Natural killer cell treated with Interleukin-12 subunit alpha and Interleukin-12 subunit beta and Interleukin-15 and Interleukin-18, amount 100 ng/mL, for 72 hours (primary cell): ENCODE data around the gene CCDC24. TPM values are rescaled to one million over a fixed set of nuclear protein-coding genes. Genes with fewer than 3 reads are reported as not detected.

ENCODE experiments used
- ATAC-seq, 2 donors: fragments of 150-1000 bp; cut with Tn5 transposase in 1 of 2; sonication (Bioruptor Pico), chemical (Tn5 transposase) in 1 of 2; 2 replicates each; pipeline ENCODE4 v1.10.0; 2021
- DNase-seq: peaks from one replicate; pipeline ENCODE4 v3.0.0; 2022; ENCODE audit warnings: low spot score
- H3K27ac Mint-ChIP-seq, 2 donors: 1 replicate in 1 of 2; 2 replicates in 1 of 2; pipeline ENCODE4 v1.8.0; 2022; ENCODE audit warnings: mixed read lengths in 2 of 2, mild to moderate bottlenecking in 1 of 2, moderate library complexity in 1 of 2
- H3K27me3 Mint-ChIP-seq, 2 donors: 1 replicate in 1 of 2; 2 replicates in 1 of 2; pipeline ENCODE4 v1.8.0; 2022; ENCODE audit warnings: mixed read lengths in 2 of 2
- H3K36me3 Mint-ChIP-seq: one replicate; pipeline ENCODE4 v1.8.0; 2022; ENCODE audit warnings: mixed read lengths
- H3K4me1 Mint-ChIP-seq, 2 donors: 1 replicate in 1 of 2; 2 replicates in 1 of 2; pipeline ENCODE4 v1.8.0; 2022; ENCODE audit warnings: low read depth in 2 of 2, mixed read lengths in 2 of 2, mild to moderate bottlenecking in 1 of 2
- H3K4me3 Mint-ChIP-seq: one replicate; pipeline ENCODE4 v1.8.0; 2022; ENCODE audit warnings: mixed read lengths
- H3K9me3 Mint-ChIP-seq: 2 replicates; pipeline ENCODE4 v1.8.0; 2022; ENCODE audit warnings: mixed read lengths
- total RNA-seq, 2 donors: library from RNA; stranded (reverse); gene quantifications; one replicate each; pipeline ENCODE4 v1.2.3, GENCODE V29; 2022

Gene CCDC24
- total RNA-seq, 2 donors from 2014 or later = 1.8 to 2.9 TPM

- ATAC-seq = no peak
- Mint-ChIP-seq H3K36me3 (no peaks in the 10 kb centered on the region), H3K4me3 (peak overlapping the region; percentile 94), H3K27me3 (no peaks in the 10 kb centered on the region), H3K4me1 (peaks cover 29 to 41% of the 10 kb centered on the region in 2 donors), H3K9me3 (no peaks in the 10 kb centered on the region), H3K27ac (peak overlapping the region; percentile 45 to 91)
- DNase-seq = no peak
Observed at GRCh38 chr1:43970502-43970901, 20.9 kb upstream of the CCDC24 start.

DNA sequence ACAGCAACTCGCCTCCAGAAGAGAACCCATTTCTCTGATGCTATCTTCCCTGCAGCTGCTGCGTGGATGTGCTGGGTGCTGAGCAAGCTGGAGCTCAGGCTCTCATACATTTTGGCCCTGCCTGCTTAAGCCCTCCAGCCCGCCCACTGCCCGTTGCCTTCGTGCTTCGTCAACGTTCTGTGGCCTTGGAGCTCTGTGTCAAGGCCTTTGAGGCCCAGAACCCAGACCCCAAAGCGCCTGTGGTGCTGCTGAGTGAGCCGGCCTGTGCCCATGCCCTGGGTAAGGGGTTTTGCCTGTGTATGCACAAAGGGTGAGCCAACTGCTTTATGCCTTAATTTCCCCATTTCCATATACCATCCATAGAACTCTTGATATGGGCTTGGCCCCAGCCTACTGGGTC is 20.5 kb upstream of the CCDC24 start:
- ATAC-seq = no peak
- DNase-seq = no peak
- Mint-ChIP-seq H3K9me3 (no peaks in the 10 kb centered on the region), H3K4me1 (peaks cover 31 to 45% of the 10 kb centered on the region in 2 donors), H3K36me3 (no peaks in the 10 kb centered on the region), H3K27ac (peak overlapping the region in 1 of 2 donors; percentile 91), H3K4me3 (peak overlapping the region; percentile 94), H3K27me3 (no peaks in the 10 kb centered on the region)

GRCh38 chr1:43971336-43971980 is 19.9 kb upstream of the CCDC24 start:
- DNase-seq = no peak
- Mint-ChIP-seq H3K27ac (no peak overlapping the region), H3K4me3 (peak overlapping the region; percentile 94), H3K27me3 (no peaks in the 10 kb centered on the region), H3K9me3 (no peaks in the 10 kb centered on the region), H3K36me3 (peaks cover 1% of the 10 kb centered on the region), H3K4me1 (peaks cover 37 to 49% of the 10 kb centered on the region in 2 donors)
- ATAC-seq = no peak

GRCh38 chr1:43973981-43974442 is 17.4 kb upstream of the CCDC24 start:
- ATAC-seq = no peak
- H3K4me3 Mint-ChIP-seq = peak overlapping the region; percentile 89
- H3K27ac Mint-ChIP-seq = peak overlapping the region; percentile 88 to 91
- no peaks in the 10 kb centered on the region for H3K9me3 Mint-ChIP-seq
- no peaks in the 10 kb centered on the region for H3K27me3 Mint-ChIP-seq
- DNase-seq = no peak
- H3K36me3 Mint-ChIP-seq = peaks cover 18% of the 10 kb centered on the region
- peaks cover 60 to 65% of the 10 kb centered on the region in 2 donors for H3K4me1 Mint-ChIP-seq

DNA sequence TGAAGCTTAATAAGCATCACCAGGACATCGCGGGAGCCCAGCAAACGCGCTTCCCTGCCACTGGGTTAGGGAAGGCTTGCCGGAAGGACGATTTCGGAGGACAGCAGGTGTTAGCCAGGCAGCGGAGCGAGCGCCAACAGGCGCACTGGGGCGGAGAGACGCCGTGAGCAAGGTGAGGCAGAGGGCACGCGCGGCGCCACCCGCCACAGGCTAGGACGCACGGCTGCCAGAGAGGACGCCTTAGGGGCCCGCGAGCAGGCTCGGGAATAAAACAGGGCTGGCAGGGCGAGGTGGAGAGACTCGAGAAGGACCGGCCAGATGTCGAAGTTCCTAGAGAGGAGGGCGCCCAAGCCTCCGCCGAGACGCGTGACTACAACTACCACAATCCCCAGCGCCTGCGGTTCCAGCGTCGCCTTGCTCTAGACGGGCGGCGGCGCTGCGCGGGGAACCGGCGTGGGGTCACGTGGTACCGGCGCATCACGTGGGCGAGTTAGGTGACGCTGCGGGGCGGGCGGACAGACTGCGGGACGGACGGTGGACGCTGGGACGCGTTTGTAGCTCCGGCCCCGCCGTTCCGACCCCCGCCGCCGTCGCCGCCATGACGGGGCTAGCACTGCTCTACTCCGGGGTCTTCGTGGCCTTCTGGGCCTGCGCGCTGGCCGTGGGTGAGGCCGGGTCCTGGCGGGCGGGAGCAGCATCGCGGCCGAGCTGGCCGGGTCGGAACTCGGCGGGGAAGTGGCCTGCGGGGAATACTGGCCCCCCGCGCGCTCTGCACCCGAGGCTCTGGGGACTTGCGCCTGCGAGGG is 16.8 kb upstream of the CCDC24 start, which contains the start of gene ATP6V0B:
Gene ATP6V0B, plus strand, starts transcription at position 518 of the 806 bp plus-strand sequence. Its CDS starts 81 bp downstream, at position 599.
- Mint-ChIP-seq H3K4me1 (peaks cover 56 to 60% of the 10 kb centered on the region in 2 donors), H3K36me3 (peaks cover 18% of the 10 kb centered on the region)

DNA sequence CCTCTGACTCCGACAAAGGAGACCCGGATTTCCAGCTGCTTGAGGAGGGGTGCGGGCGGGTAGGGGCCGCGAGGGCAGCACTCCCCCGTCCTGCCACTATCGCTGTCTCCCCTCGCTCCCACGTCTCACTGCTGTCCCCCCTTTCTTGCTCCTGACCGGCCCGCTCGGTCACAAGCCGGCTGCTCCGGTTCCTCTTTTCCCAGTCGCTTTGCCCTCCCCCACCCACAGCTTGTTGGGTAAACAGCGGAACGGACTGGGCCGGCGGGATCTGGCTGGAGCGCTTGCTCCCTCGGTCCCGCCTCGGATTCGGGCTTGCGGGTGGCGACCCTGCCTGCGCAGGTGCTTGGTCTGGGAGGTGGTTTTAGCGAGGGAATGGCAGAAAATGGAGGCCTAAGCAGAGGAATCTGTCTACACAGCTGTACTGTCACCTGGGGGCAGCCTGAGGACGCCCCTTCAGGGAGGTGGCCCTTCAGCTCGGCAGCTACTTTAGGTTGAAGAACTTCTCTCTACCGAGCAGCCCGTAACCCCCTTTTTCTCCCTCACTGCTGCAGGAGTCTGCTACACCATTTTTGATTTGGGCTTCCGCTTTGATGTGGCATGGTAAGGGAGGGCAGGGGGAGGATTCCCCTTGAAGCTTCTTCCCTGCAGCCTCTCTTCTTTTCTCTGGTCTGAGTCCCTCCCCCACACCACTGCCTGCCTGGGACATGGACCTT is 16.0 kb upstream of the CCDC24 start:
- no peaks in the 10 kb centered on the region for H3K27me3 Mint-ChIP-seq
- peaks cover 19% of the 10 kb centered on the region for H3K36me3 Mint-ChIP-seq
- ATAC-seq (no peak), DNase-seq (no peak)
- H3K4me1 Mint-ChIP-seq = peaks cover 49 to 57% of the 10 kb centered on the region in 2 donors
- H3K27ac Mint-ChIP-seq = peak overlapping the region; percentile 30 to 91
- H3K4me3 Mint-ChIP-seq = peak overlapping the region; percentile 89
- H3K9me3 Mint-ChIP-seq = no peaks in the 10 kb centered on the region

More for the DNA sequence above, 16.8 kb upstream of the CCDC24 start, which contains the start of gene ATP6V0B:
- Mint-ChIP-seq H3K9me3 (no peaks in the 10 kb centered on the region), H3K4me3 (peak within 1 kb of the TSS; percentile 89), H3K27ac (peak within 1 kb of the TSS; percentile 88 to 91), H3K27me3 (no peaks in the 10 kb centered on the region)
- ATAC-seq (peak; percentile 85 to 91), DNase-seq (peak; percentile 97)

DNA sequence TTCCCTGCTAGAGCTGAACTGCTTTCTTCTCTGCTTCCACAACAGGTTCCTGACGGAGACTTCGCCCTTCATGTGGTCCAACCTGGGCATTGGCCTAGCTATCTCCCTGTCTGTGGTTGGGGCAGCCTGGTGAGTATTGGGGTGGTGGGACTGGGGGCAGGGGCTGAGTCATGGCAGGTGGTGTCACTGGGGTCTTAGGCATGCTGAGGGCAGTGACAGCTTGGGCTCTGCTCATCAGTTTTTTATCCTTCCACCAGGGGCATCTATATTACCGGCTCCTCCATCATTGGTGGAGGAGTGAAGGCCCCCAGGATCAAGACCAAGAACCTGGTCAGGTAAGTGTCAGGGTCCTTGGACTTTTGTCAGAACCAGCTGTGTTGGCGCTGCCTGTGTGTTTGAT is 15.4 kb upstream of the CCDC24 start:
- Mint-ChIP-seq H3K9me3 (no peaks in the 10 kb centered on the region), H3K27me3 (no peaks in the 10 kb centered on the region), H3K27ac (peak overlapping the region; percentile 30 to 91), H3K36me3 (peaks cover 24% of the 10 kb centered on the region), H3K4me1 (peaks cover 54% of the 10 kb centered on the region in 2 donors), H3K4me3 (peak overlapping the region; percentile 89)
- DNase-seq (no peak), ATAC-seq (no peak)

GRCh38 chr1:43976890-43977289 is 14.5 kb upstream of the CCDC24 start:
- Mint-ChIP-seq H3K9me3 (no peaks in the 10 kb centered on the region), H3K36me3 (peaks cover 24% of the 10 kb centered on the region), H3K27ac (peak overlapping the region; percentile 0 to 14), H3K4me1 (peaks cover 51 to 54% of the 10 kb centered on the region in 2 donors), H3K27me3 (no peaks in the 10 kb centered on the region), H3K4me3 (peak overlapping the region; percentile 89)
- ATAC-seq = no peak
- DNase-seq = no peak

- Mint-ChIP-seq H3K9me3 (no peaks in the 10 kb centered on the region), H3K4me3 (peak overlapping the region; percentile 89), H3K36me3 (peaks cover 24% of the 10 kb centered on the region), H3K27ac (peak overlapping the region in 1 of 2 donors; percentile 14), H3K27me3 (no peaks in the 10 kb centered on the region), H3K4me1 (peaks cover 52 to 54% of the 10 kb centered on the region in 2 donors)
- DNase-seq (no peak), ATAC-seq (no peak)
Observed at GRCh38 chr1:43977376-43978263, 13.8 kb upstream of the CCDC24 start.

DNA sequence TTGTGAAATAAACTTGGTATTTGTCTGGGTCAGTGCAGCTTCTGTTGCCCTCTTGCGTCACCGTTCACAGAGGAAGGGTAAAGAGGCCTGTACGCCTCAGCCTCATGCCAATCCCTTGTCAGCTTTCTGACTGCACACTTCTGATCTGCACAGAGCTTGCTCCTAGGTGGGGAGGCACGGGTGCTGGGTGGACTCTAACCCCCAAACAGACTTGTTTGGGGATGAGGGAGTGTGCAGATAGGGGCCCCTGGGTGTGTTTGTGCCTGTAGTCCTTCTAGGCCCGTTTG is 13.2 kb upstream of the CCDC24 start:
- DNase-seq (no peak), ATAC-seq (no peak)
- Mint-ChIP-seq H3K27ac (no peak overlapping the region), H3K4me1 (peaks cover 51 to 52% of the 10 kb centered on the region in 2 donors), H3K27me3 (no peaks in the 10 kb centered on the region), H3K36me3 (peaks cover 24% of the 10 kb centered on the region), H3K4me3 (peak overlapping the region; percentile 89), H3K9me3 (no peaks in the 10 kb centered on the region)

- Mint-ChIP-seq H3K4me1 (peaks cover 46 to 47% of the 10 kb centered on the region in 2 donors), H3K27ac (peak within 1 kb of the TSS; percentile 33 to 59), H3K27me3 (no peaks in the 10 kb centered on the region), H3K9me3 (no peaks in the 10 kb centered on the region), H3K4me3 (peak within 1 kb of the TSS; percentile 93), H3K36me3 (peaks cover 24% of the 10 kb centered on the region)
- ATAC-seq (peak; percentile 39 to 50), DNase-seq (peak; percentile 71)
Observed at GRCh38 chr1:43978551-43979260, 12.7 kb upstream of the CCDC24 start, which contains the start of gene B4GALT2. B4GALT2 (plus strand) TSS chr1:43979210; CDS start chr1:43981161, 1,951 bp downstream.

DNA sequence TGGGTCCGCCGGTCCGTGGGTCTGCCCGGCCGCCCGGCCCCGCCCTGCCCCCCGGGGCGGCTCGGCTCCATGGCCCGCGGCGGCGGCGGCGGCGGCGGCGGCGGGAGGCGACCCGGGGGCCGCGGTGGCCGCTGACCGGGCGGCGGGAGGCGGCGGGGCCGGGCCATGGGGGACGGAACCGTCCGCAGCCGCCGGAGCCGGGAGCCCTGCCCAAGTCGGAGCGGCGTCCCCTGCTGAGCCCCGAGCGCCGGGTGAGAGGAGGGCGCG is 12.2 kb upstream of the CCDC24 start:
- ATAC-seq = no peak

More for the DNA sequence above, 12.2 kb upstream of the CCDC24 start:
- Mint-ChIP-seq H3K9me3 (no peaks in the 10 kb centered on the region), H3K27ac (no peak overlapping the region), H3K27me3 (no peaks in the 10 kb centered on the region), H3K36me3 (peaks cover 24% of the 10 kb centered on the region), H3K4me1 (peaks cover 42% of the 10 kb centered on the region in 2 donors), H3K4me3 (no peak overlapping the region)
- DNase-seq = no peak
